ENCODE results near the gene SMAD9.

DNA sequence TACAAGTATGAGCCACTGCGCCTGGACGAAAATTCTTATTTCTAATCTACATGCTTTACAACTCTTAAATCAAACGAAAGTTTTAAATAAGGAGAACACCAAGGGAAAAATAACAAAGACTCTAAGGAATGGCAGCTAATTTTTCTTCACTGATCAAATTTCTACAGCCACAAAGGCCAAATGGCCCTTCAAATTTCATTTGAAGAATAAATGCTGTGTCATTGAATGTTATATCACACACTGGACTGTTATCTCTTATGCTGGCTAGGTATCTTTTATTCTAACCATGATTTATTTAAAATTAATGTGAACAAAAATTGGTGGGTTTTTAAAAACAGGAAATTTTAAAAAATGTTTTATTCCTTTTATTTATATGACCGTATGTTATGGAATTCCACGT lies 14.1 kb downstream of the SMAD9 start:
- TF ChIP-seq, protein P1, sequence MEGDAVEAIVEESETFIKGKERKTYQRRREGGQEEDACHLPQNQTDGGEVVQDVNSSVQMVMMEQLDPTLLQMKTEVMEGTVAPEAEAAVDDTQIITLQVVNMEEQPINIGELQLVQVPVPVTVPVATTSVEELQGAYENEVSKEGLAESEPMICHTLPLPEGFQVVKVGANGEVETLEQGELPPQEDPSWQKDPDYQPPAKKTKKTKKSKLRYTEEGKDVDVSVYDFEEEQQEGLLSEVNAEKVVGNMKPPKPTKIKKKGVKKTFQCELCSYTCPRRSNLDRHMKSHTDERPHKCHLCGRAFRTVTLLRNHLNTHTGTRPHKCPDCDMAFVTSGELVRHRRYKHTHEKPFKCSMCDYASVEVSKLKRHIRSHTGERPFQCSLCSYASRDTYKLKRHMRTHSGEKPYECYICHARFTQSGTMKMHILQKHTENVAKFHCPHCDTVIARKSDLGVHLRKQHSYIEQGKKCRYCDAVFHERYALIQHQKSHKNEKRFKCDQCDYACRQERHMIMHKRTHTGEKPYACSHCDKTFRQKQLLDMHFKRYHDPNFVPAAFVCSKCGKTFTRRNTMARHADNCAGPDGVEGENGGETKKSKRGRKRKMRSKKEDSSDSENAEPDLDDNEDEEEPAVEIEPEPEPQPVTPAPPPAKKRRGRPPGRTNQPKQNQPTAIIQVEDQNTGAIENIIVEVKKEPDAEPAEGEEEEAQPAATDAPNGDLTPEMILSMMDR (conservative IDR thresholded peaks at IDR 0.05 in 1 of 2, IDR thresholded peaks at IDR 0.05 in 1 of 2; ENCODE audit: low read depth in 1 of 2, low read length in 2 of 2) = no peak
- TF ChIP-seq EZH2 (IDR thresholded peaks at IDR 0.05; ENCODE audit: low read length, missing control alignments) = no peak
